Lung microvascular endothelial cell (primary cell): ENCODE results near the gene TNFAIP6. TPM values are rescaled to one million over a fixed set of nuclear protein-coding genes. Genes with fewer than 3 reads are reported as not detected.

Source experiments
- DNase-seq, 2 donors: peaks; one replicate each; pipeline versions ENCODE4 v3.0.0 to v3.0.0-alpha.2; 2010; ENCODE audit warnings: low read depth in 2 of 2
- total RNA-seq: library from RNA; depleted of rRNA; stranded (reverse); fragments of >200 nt; gene quantifications from 2 replicates; pipeline ENCODE4 v1.2.1, GENCODE V29; 2014

Gene TNFAIP6
- total RNA-seq, 1 donor from 2014 or later = under 0.01 TPM

GRCh38 chr2:151359768-151360461 lies 2.5 kb downstream of the TNFAIP6 start:
- no peak for DNase-seq

GRCh38 chr2:151361674-151362370 lies 4.4 kb downstream of the TNFAIP6 start:
- DNase-seq = no peak

- peak; percentile 3 to 24 for DNase-seq
Observed at GRCh38 chr2:151363709-151364108, 6.3 kb downstream of the TNFAIP6 start.

GRCh38 chr2:151367571-151367970 lies 10.2 kb downstream of the TNFAIP6 start:
- DNase-seq = no peak

GRCh38 chr2:151374436-151374835 lies 17.0 kb downstream of the TNFAIP6 start:
- DNase-seq = peak in 1 of 2 donors; percentile 83

DNA sequence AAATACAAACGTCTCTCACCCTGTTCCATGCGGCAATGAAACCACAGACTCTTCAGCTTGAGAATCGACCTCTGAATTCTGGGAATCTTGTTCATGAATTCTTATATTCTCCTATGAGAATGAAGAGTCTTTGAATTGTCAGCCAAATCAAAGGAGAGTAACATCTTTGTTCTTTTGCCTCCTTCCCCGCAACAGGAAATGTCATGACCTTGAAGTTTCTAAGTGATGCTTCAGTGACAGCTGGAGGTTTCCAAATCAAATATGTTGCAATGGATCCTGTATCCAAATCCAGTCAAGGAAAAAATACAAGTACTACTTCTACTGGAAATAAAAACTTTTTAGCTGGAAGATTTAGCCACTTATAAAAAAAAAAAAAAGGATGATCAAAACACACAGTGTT lies 21.8 kb downstream of the TNFAIP6 start:
- peak in 1 of 2 donors; percentile 18 for DNase-seq

DNA sequence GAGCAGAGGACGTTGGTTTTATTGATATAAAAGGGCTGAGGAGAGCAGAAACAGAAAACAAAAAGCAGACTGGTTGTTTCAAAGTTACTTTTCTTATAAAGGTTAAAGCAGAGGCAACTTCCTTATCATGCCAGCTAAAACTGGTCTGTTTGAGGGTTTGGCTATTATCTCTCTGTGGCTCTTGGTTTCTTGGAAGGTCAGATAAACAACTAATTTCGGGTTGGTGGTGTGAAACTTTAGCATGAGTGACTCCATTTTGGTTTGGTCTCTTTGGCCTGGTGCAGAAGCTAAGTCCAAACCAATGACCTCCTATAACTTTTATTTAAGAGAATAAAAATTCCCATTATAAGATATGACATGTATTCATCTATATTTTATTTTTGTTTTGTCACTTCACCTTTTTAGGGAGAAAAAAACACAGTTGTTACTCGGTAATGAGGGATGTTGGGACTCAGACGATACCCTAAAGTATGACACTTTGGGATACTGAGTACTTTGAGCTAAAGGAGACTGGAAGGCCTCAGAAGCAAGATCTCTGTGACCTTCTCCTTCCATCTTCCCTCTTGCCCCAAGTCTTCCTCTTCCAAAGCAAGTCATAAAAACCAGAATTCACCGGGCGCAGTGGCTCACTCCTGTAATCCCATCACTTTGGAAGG lies 23.3 kb downstream of the TNFAIP6 start:
- no peak for DNase-seq

DNA sequence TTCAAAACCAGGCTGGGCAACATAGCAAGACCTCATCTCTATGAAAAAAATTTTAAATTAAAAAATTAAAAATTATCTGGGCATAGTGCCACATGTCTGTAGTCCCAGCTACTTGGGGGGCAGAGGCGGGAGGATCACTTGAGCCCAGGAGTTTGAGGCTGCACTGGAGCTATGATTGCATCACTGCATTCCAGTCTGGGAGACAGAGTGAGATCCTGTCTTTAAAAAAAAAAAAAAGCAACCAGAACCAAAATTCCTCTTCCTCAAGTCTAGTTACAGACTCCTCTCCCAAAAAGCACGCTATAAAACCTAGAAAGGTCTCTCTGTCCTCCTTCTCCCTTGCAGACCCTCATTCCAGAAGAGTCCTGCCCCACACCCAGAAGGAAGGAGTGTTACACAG lies 23.9 kb downstream of the TNFAIP6 start:
- DNase-seq = no peak

- no peak for DNase-seq
Observed at GRCh38 chr2:151388011-151388410, 30.6 kb downstream of the TNFAIP6 start.

GRCh38 chr2:151391436-151391835 lies 34.0 kb downstream of the TNFAIP6 start:
- no peak for DNase-seq

GRCh38 chr2:151394509-151394908 lies 37.1 kb downstream of the TNFAIP6 start:
- DNase-seq = no peak

DNA sequence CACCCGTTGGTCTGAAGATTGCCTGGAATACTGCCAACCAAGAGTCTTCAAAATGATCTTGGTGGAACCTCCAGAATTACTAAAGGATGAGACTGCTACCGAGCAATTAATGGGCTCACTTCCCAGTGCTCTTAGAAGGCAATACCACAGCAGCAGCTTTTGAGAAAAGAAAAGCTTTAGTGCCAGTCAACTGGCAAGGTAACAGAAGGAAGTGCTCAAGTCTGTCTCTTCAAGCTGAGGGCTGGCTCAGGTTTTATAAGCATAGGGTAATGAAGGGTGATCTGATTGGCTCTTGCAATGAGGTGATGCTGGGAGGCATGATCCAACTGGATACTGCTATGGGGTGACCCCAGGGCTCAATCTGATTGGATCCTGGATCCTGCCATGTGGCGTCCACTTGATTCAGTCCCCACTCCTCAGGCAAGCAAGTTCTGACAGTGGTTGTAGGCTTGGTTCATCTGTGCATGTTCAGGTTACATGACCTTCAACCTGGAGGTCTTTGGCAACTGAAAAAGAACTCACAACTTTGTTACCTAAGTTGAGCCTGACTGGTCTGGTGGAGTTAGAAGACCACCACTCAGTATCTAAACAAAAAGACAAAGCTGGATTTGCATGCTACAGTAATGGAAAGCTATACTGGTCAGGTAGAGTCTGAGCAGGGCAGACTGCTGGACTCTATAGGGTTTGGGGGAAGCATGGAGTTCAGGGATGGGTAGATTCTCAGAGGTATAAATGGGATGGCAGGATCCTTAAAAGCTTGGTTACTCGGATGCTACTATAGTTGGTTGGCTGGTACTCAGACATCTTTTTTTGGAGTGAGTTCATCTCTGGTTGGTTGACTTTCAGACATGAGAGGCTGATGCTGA lies 38.4 kb downstream of the TNFAIP6 start:
- no peak for DNase-seq

DNA sequence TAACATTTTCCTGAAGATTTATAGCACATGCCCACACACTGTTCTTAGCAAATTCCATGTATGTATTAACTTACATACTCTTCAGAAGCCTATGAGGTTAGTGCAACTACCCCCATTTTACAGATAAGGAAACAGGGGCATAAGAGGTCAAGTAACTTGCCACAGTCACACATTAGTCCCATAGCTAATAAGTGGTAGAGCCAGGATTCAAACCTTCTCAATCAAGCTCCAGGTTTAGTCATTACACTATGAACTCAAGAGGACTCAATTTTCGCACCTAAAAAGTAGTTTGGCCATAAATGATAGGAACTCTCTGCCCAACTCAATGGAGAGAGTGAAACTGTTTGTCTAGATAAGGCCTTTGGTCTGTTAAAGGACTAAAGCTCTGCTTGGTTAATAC lies 42.6 kb downstream of the TNFAIP6 start:
- DNase-seq = no peak

DNA sequence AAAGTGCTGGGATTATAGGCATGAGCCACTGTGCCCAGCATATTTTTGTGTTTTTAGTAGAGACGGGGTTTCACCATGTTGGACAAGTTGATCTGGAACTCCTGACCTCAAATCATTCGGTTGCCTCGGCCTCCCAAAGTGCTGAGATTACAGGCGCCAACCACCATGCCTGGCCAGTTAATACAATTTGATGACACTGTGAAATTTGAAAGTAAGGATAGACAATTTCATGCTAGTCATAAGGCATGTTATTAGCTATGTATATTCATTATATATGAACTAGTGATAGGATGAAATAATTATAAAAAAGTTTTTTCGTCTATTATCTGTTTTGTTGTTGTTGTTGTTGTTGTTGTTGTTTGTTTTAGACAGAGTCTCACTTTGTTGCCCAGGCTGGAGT lies 43.8 kb downstream of the TNFAIP6 start:
- no peak for DNase-seq

DNA sequence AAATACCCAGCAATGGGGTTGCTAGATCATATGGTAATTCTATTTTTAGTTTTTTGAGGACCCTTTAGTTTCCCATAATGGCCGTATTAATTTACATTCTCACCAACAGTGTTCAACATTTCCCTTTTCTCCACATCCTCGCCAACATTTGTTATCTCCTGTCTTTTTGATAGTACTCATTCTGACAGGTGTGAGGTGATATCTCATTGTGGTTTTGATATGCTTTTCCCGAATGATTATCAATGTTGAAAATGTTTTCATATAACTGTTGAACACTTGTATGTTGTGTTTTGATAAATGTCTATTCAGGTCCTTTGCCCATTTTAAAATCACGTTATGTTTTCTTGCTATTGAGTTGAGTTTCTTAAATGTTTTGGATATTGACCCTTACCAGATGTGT lies 46.5 kb downstream of the TNFAIP6 start:
- no peak for DNase-seq

DNA sequence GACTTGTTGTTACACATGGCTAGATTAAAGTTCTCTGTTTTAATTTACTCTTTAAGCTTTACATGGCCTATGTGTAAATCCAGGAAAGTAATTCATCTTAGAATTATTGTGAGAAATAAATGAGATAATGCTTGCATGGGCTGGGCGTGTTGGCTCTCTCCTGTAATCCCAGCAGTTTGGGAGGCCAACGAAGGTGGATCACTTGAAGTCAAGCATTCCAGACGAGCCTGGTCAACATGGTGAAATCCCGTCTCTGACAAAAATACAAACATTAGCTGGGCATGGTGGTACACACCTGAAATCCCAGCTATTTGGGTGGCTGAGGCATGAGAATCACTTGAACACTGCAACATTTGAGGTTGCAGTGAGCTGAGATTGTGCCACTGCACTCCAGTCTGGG lies 48.0 kb downstream of the TNFAIP6 start:
- DNase-seq = no peak

DNA sequence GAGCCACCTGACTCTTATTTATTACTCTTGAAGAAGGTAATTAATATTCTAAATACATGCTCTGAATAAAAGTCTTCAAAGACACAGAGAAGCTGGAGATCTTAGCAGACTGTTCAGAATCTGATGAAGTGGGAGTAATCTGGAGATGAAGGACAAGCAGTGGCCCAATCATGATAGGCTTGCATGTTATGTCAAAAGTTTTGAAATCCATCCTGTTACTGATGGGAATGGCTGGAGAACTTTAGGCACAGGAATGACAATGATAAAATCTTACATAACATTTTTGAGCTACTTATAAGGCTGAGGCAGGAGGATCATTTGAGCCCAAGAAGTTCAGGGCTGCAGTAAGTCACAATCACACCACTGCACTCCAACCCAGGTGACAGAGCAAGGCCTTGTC lies 49.9 kb downstream of the TNFAIP6 start:
- no peak for DNase-seq

DNA sequence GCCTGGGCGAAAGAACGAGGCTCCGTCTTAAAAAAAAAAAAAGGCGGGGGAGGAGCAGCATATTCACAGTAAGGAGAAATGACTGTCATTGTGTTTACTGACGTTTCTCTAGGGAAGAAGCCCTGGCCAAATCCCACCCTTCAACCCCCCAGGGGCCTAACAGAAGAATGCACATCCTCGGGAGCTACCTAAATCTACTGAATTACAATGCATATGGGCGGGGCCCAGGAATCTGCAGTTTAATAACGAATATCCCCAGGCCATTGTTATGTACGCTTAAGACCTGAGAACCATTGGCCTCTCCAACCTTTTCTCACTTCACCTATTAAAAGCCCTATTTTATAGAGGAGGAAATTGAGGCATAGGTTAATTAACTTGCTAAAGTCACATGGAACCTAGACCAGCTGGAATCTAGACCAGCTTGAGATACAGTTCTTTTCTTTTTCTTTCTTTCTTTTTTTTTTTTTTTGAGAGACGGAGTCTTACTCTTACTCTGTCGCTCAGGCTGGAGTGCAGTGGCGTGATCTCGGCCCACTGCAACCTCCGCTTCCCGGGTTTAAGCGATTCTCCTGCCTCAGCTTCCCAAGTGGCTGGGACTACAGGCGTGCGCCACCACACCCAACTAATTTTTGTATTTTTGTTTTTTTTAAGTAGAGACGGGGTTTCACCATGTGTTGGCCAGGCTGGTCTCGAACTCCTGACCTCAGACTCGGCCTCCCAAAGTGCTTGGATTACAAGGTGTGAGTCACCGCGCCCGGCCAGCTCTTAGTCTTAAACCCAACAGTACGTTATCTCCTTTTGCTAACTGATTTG lies 51.6 kb downstream of the TNFAIP6 start:
- DNase-seq = no peak

DNA sequence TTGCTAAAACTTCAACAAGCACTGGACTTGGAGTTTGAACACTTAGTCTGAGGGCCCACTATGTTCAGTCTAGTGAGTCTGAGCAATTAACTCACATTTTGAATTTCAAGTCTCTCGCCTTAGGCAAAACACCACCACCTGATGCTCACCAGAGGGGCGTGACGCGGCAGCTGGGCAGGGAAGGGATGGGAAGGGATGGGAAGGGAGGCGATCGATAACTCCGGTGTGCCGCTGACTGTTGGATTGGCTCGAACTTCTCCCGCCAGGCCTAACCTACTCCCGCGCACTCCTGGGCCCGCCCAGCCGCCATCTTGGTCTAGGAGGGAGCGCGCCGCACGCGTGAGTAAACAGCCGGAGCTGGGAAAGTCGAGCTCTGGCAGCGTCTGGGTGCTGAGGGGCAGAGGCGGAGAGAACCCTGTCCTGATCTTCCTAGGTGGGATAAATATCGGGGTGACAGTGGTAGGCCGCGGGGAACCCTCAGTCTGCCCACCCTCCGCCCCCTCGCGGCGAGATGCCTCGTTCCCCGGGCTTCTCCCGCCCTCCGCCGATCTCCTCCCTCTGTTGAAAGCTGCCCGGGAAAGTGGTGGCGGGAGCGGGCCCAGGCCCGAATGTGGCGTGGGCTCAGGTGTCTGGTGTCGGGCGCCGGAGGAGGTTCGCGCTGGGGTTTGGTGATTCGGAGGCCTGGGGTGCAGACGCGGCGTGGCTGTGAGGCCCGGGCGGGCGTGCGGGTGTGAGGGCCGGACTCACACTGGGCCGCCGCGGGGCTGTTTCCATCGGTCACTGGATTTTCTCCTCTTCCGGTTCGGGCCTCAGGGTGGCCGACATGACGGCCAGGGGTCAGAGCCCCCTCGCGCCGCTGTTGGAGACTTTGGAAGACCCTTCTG lies 52.5 kb downstream of the TNFAIP6 start, which contains the start of gene RIF1:
Gene RIF1, plus strand, starts transcription at position 302 of the 884 bp plus-strand sequence. Its CDS starts 522 bp downstream, at position 824.
- DNase-seq = peak; percentile 94

- peak; percentile 26 to 27 for DNase-seq
Observed at GRCh38 chr2:151410485-151410834, 53.1 kb downstream of the TNFAIP6 start.
